GM21360 (cell line): ENCODE data around the gene TMEM87A.
"Not testable (repeated sequence)": the region's sequence is repeated elsewhere in the genome, so short reads cannot be mapped to it uniquely, and the experiment has no call there.

Source experiments
- ATAC-seq: cut with Tn5 transposase; IDR thresholded peaks from one replicate; pipeline ENCODE4 v1.9.1; 2021; ENCODE audit warnings: mild to moderate bottlenecking, moderate library complexity; ENCODE audit not compliant: unreplicated experiment

The TMEM87A gene

GRCh38 chr15:42272939-42273899 is at the start of gene TMEM87A, which contains the start of gene GANC:
Gene TMEM87A (minus strand): TSS chr15:42273433. CDS start chr15:42273398, 35 bp downstream.
Gene GANC (plus strand): TSS chr15:42273201. CDS start chr15:42274482, 1,281 bp downstream.
- peak; percentile 79 for ATAC-seq

- ATAC-seq, result no peak
Measured at GRCh38 chr15:42319206-42319605, 46.0 kb upstream of the TMEM87A start.

GRCh38 chr15:42316282-42316805 is 43.1 kb upstream of the TMEM87A start:
- not testable (repeated sequence) for ATAC-seq

GRCh38 chr15:42315521-42315920 is 42.3 kb upstream of the TMEM87A start:
- ATAC-seq, result no peak

- ATAC-seq, result no peak
Measured at GRCh38 chr15:42314818-42315217, 41.6 kb upstream of the TMEM87A start.

- ATAC-seq, result no peak
Measured at GRCh38 chr15:42313463-42313862, 40.2 kb upstream of the TMEM87A start.

GRCh38 chr15:42306681-42307080 is 33.4 kb upstream of the TMEM87A start:
- no peak for ATAC-seq

- ATAC-seq, result not testable (repeated sequence)
Measured at GRCh38 chr15:42301004-42301403, 27.8 kb upstream of the TMEM87A start.

GRCh38 chr15:42289166-42289565 is 15.9 kb upstream of the TMEM87A start:
- no peak for ATAC-seq

- ATAC-seq, result no peak
Measured at GRCh38 chr15:42287931-42288330, 14.7 kb upstream of the TMEM87A start.

- no peak for ATAC-seq
Measured at GRCh38 chr15:42286445-42287029, 13.3 kb upstream of the TMEM87A start.

GRCh38 chr15:42285034-42285433 is 11.8 kb upstream of the TMEM87A start:
- no peak for ATAC-seq

GRCh38 chr15:42284551-42284950 is 11.3 kb upstream of the TMEM87A start:
- ATAC-seq, result no peak

- no peak for ATAC-seq
Measured at GRCh38 chr15:42283671-42284070, 10.4 kb upstream of the TMEM87A start.

- ATAC-seq, result no peak
Measured at GRCh38 chr15:42282926-42283325, 9.7 kb upstream of the TMEM87A start.

- no peak for ATAC-seq
Measured at GRCh38 chr15:42282344-42282743, 9.1 kb upstream of the TMEM87A start.

- ATAC-seq, result no peak
Measured at GRCh38 chr15:42279234-42279723, 6.0 kb upstream of the TMEM87A start.

GRCh38 chr15:42276762-42277161 is 3.5 kb upstream of the TMEM87A start:
- no peak for ATAC-seq

- ATAC-seq, result no peak
Measured at GRCh38 chr15:42275780-42276391, 2.7 kb upstream of the TMEM87A start.

GRCh38 chr15:42274702-42274989 is 1.4 kb upstream of the TMEM87A start:
- ATAC-seq, result no peak
